Frontal cortex (tissue), 4 donors: ENCODE measurements around the gene GSTM3. TPM values are rescaled to one million over a fixed set of nuclear protein-coding genes. Genes with fewer than 3 reads are reported as not detected.
"Not testable (repeated sequence)": the region's sequence is repeated elsewhere in the genome, so short reads cannot be mapped to it uniquely, and the experiment has no call there.

ENCODE experiments used
- DNase-seq, 2 donors: peaks; one replicate each; pipeline ENCODE4 v3.0.0; 2012; ENCODE audit warnings: low spot score in 2 of 2
- FAIRE-seq: peaks from 2 replicates; lab custom pipeline; 2012; peaks lifted over from hg19 to GRCh38; lab: Jason Lieb, UNC
- total RNA-seq: library from RNA; depleted of rRNA; stranded (reverse); fragments of >200 nt; gene quantifications from one replicate; pipeline ENCODE4 v1.2.3, GENCODE V29; 2014
- donor health status: control.
- donor health status: control.
- donor health status: control.

GSTM3 gene
- total RNA-seq, 1 donor from 2014 or later: 80.3 TPM

DNA sequence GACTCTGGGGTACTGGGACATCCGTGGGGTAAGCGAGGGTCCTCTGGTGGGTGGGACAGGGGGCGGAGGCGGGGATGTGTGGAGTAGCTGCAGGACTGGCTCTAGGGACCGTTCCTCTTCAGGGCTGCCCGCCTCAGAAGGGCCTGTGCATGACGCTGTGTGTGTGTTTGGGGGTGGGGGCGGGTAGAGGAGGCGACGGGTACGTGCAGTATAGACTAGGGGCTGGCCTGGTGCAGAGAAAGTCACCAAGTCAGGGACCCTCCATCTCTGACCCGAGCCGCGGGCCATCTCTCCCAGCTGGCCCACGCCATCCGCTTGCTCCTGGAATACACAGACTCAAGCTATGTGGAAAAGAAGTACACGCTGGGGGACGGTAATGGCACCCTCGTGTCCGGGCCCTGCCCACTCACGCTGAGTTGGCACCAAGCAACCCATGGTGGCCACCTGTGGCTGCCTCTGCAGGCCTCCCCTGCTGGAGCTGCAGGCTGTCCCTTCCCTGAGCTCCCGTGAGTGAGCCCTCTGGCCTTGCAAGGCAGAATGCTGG is 28.4 kb downstream of the GSTM3 start:
- no peak for DNase-seq

DNA sequence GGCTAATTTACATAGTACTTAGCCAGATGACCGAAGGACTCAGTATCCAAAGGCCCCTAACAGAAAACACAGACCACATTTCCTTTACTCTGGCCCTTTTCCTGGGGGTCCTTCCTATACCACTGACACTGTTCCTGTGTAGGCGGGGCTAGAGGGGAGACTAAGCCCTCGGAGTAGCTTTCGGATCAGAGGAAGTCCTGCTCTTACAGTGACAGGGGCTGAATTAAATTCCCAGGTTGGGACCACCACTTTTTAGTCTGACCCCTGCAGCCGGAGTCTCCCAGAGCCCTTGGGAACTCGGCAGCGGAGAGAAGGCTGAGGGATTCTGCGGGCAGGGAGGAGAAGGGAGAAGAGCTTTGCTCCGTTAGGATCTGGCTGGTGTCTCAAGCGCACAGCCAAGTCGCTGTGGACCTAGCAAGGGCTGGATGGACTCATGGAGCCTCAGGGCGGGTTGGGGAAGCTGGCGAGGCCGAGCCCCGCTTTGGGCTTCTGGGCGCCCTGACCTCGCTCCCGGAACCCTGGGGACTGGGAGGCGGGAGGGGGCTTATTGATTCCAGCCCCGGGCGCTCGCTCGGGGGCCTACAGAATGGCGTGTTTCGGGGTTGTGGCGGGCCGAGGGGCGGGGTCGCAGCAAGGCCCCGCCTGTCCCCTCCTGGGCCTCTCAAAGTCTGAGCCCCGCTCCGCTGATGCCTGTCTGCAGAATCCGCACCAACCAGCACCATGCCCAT is 29.1 kb downstream of the GSTM3 start, which contains the start of gene GSTM5:
Gene GSTM5 (plus strand): TSS at position 659 of the 728 bp plus-strand sequence. CDS start 62 bp downstream, at position 721.
- DNase-seq, FAIRE-seq: not testable (repeated sequence)

More for the DNA sequence above, 28.4 kb downstream of the GSTM3 start:
- no peak for FAIRE-seq

DNA sequence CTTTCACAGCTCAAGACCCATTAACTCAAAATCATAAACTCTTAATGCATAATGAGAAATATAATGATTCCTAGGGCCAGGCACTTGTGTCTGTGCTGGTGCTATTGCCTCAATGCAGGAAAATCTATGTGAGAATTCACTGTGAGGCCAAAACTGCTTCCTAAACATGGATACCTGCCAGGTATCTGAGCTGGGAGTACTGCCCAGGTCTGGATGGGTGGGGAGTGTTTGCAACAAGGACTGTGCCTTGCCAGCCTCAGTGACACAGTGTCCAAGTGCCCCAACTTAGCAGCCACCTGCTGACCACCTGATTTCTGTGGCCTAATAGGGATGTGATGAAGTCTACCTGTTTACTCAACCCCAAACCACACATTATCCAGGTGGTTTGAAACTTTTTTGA is 31.0 kb downstream of the GSTM3 start:
- not testable (repeated sequence) for FAIRE-seq, DNase-seq

DNA sequence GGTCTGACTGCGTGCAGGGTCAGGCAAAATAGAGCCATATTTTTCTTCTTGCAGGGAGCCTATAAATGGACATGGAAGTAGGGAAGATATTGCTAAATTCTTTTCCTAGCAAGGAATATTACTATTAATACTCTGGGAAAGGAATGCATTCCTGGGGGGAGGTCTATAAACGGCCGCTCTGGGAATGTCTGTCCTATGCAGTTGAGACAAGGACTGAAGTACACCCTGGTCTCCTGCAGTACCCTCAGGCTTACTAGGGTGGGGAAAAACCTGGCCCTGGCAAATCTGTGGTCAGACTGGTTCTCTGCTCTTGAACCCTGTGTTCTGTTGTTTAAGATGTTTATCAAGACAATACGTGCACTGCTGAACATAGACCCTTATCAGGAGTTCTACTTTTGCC is 31.9 kb downstream of the GSTM3 start:
- FAIRE-seq, DNase-seq: not testable (repeated sequence)

DNA sequence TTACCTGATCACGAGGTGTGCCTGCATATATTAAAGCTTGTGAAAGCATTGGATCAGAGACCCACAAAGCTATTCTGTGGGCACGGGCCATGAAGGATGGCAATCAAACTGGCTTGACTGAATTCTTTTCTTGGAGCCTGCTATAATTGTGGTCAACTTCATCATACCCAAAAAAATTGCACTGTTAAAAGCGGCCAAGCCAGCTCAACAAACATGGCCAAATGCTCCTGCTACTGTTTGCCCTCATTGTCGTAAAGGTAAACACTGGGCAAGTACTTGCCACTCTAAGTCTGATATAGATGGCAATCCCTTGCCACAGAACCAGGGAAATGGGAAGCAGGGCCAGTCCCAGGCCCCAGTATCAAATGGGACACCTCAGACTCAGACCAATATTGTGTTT is 35.4 kb downstream of the GSTM3 start:
- no peak for FAIRE-seq
- no peak for DNase-seq

DNA sequence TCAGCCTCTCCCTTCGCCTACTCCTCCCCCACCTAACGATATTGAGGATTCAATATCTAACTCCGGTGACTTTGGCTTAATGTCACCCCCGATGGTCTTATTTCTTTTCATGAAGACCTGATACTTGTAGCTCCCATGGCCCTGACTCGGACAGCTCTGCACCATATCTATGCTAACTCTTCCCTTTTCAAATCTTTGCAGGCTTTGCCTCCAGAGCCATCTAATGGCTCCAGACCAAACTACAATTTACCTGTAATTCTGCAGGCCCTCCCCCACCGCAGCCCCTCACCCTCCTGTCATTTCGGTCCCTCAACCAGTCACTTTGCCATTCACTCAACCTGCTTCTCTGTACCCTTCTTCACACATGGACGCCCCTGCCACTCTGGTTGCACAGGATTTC is 36.7 kb downstream of the GSTM3 start:
- FAIRE-seq: no peak
- no peak for DNase-seq

DNA sequence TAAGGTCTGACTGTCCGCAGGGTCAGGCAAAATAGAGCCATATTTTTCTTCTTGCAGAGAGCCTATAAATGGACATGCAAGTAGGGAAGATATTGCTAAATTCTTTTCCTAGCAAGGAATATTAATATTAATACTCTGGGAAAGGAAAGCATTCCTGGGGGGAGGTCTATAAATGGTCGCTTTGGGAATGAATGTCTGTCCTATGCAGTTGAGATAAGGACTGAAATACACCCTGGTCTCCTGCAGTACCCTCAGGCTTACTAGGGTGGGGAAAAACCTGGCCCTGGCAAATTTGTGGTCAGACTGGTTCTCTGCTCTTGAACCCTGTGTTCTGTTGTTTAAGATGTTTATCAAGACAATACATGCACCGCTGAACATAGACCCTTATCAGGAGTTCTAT is 37.9 kb downstream of the GSTM3 start:
- DNase-seq, FAIRE-seq: not testable (repeated sequence)

DNA sequence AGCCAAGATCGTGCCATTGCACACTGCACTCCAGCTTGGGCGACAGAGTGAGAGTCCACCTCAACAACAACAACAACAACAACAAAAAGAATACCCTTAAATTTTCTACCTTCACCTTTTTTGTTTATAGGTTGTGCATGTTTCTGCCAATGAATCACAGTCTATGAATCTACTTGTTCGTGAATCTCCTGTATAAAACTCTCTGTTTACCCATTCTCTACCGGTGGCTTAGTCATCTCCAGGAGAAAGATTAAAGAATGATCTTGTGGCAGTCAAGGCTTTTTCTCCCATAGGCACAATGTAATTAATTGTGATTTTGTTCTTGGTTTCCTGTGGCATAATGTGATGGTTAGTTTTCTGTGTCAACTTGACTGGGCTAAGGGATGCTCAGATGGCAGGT is 43.0 kb downstream of the GSTM3 start:
- not testable (repeated sequence) for DNase-seq, FAIRE-seq

DNA sequence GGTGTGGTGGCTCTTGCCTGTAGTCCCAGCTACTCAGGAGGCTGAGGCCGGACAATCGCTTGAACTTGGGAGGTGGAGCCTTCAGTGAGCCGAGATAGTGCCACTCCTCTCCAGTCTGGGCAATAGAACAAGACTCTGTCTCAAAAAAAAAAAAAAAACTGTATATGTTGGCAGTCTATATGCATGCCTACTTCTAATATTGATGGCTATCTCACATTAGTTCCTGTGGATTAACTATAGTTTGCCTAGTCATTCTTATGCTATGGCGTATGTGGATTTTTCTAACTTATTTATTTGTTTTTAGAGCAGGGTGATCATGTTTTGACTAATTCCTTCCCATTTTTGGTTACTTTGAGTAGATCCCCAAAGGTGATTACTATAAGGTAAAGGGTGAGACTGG is 43.8 kb downstream of the GSTM3 start:
- no peak for DNase-seq
- FAIRE-seq: no peak

DNA sequence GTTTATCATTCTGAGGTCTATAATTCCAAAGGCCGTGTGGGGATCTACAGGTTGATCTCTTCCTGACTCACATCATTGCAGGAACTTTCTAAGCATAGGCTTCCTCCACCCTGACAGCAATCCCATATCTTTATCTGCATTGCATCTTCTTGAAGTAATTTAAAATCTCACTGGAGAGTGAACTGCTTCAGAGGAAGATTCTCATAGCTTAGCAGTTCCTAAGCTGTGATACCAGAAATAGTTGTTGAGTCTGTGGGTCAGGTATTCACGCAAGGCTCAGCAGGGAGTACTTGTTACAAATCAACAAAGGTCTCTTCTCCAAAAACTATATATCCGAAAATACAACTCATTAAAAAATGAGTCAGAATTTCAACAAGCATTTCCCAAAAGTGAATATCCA is 45.7 kb downstream of the GSTM3 start:
- not testable (repeated sequence) for FAIRE-seq, DNase-seq

DNA sequence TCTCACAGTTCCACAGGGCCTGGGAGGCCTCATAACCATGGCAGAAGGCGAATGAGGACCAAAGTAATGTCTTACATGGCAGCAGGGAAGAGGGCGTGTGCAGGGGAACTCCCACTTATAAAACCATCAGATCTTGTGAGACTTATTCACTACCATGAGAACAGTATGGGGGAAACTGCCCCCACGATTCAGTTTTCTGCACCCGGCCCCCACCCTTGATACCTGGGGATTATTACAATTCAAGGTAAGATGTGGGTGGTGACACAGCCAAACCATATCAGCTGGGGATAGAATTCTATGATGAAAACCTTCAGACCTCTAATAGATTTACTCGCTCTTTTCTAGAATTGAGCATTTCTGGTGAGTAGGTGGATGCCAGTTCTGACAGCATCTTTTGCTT is 46.4 kb downstream of the GSTM3 start:
- not testable (repeated sequence) for DNase-seq, FAIRE-seq

DNA sequence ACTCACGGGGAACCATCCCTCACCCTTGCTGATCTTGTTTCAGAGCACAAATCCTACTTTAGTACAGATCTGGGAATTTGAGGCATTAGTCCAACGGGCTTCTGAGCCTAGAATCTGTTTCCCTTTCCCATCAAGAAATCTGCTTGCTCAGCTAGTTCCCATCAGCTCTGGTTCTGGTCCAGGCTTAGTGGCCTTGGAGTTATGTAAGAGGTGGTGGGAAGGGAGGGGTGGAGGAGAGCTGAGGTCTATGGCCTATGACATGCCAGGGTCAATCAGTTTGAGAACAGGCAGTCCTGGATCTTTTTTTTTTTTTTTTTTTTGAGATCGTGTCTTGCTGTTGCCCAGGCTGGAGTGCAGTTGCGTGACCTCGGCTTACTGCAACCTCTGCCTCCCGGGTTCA is 49.1 kb downstream of the GSTM3 start:
- DNase-seq (no peak), FAIRE-seq (no peak)

DNA sequence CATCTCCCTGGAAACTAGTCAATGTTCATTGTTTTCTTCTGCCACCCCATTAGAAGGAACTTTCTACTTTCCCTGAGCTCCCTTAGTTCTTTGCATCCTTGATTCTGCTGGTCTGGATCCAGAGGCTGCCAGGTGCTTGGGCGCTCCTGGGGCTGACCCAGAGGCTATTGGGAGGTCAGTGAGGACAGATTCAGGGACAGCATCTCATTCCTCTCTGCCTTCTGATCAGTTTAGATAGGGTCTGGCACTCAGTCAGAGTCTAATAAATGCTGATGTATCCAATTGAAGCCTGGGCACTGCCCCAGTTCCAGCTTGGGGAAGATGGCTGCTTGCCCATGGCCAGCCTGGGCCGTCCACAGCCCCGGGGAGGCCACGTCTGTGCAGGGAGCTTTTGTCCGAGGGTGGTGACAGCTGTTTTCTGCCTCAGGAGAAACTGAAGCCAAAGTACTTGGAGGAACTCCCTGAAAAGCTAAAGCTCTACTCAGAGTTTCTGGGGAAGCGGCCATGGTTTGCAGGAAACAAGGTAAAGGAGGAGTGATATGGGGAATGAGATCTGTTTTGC is 50.9 kb downstream of the GSTM3 start:
- DNase-seq: no peak

DNA sequence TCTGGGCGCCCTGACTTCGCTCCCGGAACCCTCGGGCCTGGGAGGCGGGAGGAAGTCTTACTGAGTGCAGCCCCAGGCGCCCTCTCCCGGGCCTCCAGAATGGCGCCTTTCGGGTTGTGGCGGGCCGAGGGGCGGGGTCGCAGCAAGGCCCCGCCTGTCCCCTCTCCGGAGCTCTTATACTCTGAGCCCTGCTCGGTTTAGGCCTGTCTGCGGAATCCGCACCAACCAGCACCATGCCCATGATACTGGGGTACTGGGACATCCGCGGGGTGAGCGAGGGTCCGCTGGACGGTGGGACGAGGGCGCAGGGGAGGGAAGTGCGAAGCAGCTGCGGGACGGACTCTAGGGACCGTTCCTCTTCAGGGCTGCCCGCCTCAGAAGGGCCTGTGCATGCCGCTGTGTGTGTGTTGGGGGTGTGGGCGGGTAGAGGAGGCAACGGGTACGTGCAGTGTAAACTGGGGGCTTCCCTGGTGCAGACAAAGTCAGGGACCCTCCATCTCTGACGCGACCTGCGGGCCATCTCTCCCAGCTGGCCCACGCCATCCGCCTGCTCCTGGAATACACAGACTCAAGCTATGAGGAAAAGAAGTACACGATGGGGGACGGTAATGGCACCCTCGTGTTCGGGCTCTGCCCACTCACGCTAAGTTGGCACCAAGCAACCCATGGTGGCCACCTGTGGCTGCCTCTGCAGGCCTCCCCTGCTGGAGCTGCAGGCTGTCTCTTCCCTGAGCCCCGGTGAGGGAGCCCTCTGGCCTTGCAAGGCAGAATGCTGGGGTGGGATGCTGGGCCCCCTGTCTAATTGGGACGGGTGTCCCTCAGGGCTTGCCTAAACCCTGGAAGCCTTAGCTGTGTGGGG is 53.0 kb downstream of the GSTM3 start, which contains the start of gene GSTM1:
Gene GSTM1 (plus strand): TSS at position 177 of the 859 bp plus-strand sequence. CDS start 57 bp downstream, at position 234.
- FAIRE-seq: no peak
- DNase-seq: no peak

More for the DNA sequence above, 50.9 kb downstream of the GSTM3 start:
- FAIRE-seq: no peak

DNA sequence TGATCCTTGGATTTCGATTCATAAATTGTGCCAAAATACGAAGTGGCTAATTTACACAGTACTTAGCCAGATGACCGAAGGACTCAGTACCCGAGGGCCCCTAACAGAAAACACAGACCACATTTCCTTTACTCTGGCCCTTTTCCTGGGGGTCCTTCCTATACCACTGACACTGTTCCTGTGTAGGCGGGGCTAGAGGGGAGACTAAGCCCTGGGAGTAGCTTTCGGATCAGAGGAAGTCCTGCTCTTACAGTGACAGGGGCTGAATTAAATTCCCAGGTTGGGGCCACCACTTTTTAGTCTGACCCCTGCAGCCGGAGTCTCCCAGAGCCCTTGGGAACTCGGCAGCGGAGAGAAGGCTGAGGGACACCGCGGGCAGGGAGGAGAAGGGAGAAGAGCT is 53.7 kb downstream of the GSTM3 start:
- not testable (repeated sequence) for DNase-seq, FAIRE-seq

DNA sequence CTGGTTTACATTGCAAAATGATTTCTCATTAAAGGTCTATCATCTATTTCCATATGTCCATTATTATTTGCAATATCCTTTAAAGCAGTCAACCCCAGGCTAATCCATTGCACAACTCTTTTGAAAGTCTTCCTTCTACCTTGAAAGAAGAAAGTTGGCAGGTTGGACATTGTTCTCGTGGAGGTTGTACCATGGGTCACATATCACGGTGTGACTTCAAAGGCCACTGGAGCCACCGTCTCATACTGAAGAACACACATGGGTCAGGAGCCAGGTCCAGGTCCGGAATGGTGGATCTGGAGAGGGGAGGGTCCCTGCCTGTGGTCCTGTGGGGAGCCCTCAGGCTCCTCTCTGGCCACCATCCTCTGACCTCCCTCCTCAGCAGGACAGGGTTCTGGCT is 54.9 kb downstream of the GSTM3 start:
- not testable (repeated sequence) for DNase-seq, FAIRE-seq

DNA sequence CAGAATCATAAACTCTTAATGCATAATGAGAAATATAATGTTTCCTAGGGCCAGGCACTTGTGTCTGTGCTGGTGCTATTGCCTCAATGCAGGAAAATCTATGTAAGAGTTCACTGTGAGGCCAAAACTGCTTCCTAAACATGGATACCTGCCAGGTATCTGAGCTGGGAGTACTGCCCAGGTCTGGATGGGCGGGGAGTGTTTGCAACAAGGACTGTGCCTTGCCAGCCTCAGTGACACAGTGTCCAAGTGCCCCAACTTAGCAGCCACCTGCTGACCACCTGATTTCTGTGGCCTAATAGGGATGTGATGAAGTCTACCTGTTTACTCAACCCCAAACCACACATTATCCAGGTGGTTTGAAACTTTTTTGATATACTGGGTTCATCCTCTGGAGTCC is 55.4 kb downstream of the GSTM3 start:
- not testable (repeated sequence) for DNase-seq, FAIRE-seq

DNA sequence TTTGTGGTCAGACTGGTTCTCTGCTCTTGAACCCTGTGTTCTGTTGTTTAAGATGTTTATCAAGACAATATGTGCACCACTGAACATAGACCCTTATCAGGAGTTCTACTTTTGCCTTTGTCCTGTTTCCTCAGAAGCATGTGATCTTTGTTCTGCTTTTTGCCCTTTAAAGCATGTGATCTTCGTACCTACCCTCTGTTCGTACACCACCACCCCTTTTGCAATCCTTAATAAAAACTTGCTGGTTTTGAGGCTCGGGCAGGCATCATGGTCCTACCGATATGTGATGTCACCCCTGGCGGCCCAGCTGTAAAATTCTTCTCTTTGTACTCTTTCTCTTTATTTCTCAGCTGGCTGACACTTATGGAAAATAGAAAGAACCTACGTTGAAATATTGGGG is 56.1 kb downstream of the GSTM3 start:
- FAIRE-seq, DNase-seq: not testable (repeated sequence)
